ENCODE results near the gene P2RX6. TPM values are rescaled to one million over a fixed set of nuclear protein-coding genes. Genes with fewer than 3 reads are reported as not detected.
A peak's percentile ranks its signal among the peaks of the same experiment; 100 is the strongest.

P2RX6 gene
- total and polyA plus RNA-seq, 9 of the 15 experiments (the other 6 are each of a cell fraction or from before 2014, with no cell fraction given), result 0.01 to 3.9 (median 1.5) TPM; not detected in 1

GRCh38 chr22:20968281-20968977 lies 46.5 kb upstream of the P2RX6 start (continued):
- no peak for TF ChIP-seq ZBTB40 (IDR thresholded peaks at IDR 0.05)
- TF ChIP-seq ZBTB40 (CRISPR knock-in tag; IDR thresholded peaks at IDR 0.05), result no peak
- no peak for TF ChIP-seq NR2C2 (CRISPR knock-in tag; IDR thresholded peaks at IDR 0.05)
- TF ChIP-seq NR2C2 (tag; IDR thresholded peaks at IDR 0.05), result no peak
- 0 out of 2 replicates have a peak, but pooled peaks have one; percentile 26 for TF ChIP-seq BCOR (IDR thresholded peaks at IDR 0.05)
- TF ChIP-seq PATZ1 (CRISPR knock-in tag; IDR thresholded peaks at IDR 0.05; ENCODE audit: borderline replicate concordance), result no peak
- no peak for TF ChIP-seq TBP (optimal IDR thresholded peaks at IDR 0.05; ENCODE audit: low read depth, low read length)
- no peak for TF ChIP-seq ILK (tag; IDR thresholded peaks at IDR 0.05; ENCODE audit: borderline replicate concordance, low read depth)
- TF ChIP-seq MAFG (tag; conservative IDR thresholded peaks at IDR 0.05), result no peak
- no peak for TF ChIP-seq HCFC1 (IDR thresholded peaks at IDR 0.05; ENCODE audit: low read depth, low read length)
- no peak for TF ChIP-seq PTTG1 (tag; IDR thresholded peaks at IDR 0.05; ENCODE audit: low read depth)
- TF ChIP-seq PHTF2 (CRISPR knock-in tag; IDR thresholded peaks at IDR 0.05), result no peak
- TF ChIP-seq SAFB2 (IDR thresholded peaks at IDR 0.05; ENCODE audit: borderline replicate concordance, low read depth, low read length, severe bottlenecking), result no peak
- TF ChIP-seq ZBTB12 (CRISPR knock-in tag; IDR thresholded peaks at IDR 0.05), result no peak
- no peak for TF ChIP-seq GTF2A2 (tag; IDR thresholded peaks at IDR 0.05)

Data from K562 (cell line).